ENCODE results near the gene C1QTNF3.

C1QTNF3 gene

DNA sequence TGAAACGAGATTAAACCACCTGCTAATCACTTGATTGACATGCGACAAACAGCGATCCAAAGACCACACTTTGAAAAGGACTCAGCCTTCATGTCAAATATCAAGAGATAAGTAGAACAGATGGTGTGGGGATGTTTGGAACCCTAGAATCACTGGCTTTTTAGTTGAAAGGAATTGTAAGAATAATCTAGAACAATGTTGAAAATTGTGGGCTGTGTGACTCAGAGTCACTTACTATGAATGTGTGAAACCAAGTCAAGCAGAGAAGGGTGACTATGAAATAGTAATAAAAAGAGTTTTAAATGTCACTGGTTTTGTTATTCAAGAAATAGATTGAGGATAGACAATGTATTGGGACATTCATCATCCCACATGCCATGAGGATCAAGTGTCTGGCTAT lies 14.1 kb upstream of the C1QTNF3 start:
- ChIA-PET POLR2A (no interaction called here), CTCF (no interaction called here)
- DNase-seq (ENCODE audit: low read depth, low spot score): no peak
- TF ChIP-seq, protein P1, sequence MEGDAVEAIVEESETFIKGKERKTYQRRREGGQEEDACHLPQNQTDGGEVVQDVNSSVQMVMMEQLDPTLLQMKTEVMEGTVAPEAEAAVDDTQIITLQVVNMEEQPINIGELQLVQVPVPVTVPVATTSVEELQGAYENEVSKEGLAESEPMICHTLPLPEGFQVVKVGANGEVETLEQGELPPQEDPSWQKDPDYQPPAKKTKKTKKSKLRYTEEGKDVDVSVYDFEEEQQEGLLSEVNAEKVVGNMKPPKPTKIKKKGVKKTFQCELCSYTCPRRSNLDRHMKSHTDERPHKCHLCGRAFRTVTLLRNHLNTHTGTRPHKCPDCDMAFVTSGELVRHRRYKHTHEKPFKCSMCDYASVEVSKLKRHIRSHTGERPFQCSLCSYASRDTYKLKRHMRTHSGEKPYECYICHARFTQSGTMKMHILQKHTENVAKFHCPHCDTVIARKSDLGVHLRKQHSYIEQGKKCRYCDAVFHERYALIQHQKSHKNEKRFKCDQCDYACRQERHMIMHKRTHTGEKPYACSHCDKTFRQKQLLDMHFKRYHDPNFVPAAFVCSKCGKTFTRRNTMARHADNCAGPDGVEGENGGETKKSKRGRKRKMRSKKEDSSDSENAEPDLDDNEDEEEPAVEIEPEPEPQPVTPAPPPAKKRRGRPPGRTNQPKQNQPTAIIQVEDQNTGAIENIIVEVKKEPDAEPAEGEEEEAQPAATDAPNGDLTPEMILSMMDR (IDR thresholded peaks at IDR 0.05; ENCODE audit: insufficient read depth, low read length, missing control alignments): no peak
- H3K4me3 ChIP-seq (ENCODE audit: low read depth, low read length): no peak overlapping the region

DNA sequence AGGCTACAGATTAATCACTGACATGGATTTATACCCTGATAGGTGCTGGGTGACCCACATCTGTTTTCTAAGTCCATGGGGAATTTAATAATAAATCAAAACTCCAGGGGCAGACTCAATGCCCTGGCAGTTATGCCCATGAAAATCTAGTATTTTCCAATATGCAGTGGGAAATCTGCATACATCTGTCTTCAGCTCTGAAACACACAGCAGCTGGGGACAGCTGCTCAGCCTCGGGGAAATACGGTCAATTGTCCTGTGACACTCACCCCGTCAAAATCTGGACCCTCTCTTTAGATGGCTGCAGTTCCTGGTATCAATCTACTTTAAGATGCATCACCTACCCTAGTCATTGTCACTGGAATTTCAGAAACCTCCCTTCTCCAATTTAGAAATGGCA lies 12.7 kb upstream of the C1QTNF3 start:
- ChIA-PET CTCF (no interaction called here), POLR2A (no interaction called here)
- no peak for DNase-seq (ENCODE audit: low read depth, low spot score)
- H3K4me3 ChIP-seq (ENCODE audit: low read depth, low read length): no peak overlapping the region
- TF ChIP-seq, protein P1 (IDR thresholded peaks at IDR 0.05; ENCODE audit: insufficient read depth, low read length, missing control alignments): no peak

DNA sequence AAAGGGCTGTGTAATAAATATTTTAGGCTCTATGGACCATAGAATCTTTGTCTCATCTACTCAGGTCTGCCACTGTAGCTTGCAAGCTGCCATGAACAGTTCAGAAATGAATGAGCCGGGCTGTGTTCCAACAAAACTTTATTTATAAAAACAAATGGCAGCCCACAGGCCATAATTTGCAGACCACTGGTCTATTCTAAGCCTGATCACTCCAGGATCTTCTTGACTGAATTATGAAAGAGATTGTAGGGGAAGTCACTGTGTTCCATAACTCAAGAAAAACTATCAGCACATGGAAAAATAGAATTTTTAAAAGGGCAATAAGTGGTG lies 11.4 kb upstream of the C1QTNF3 start:
- CTCF ChIA-PET: interaction anchor here (0.8 to 2.4 kb wide), 3 partner anchors 10 to 57 kb away, joined by 3 to 9 read pairs (median 4); no protein-coding TSS in a partner anchor
- DNase-seq (ENCODE audit: low read depth, low spot score): no peak
- POLR2A ChIA-PET: no interaction called here
- no peak overlapping the region for H3K4me3 ChIP-seq (ENCODE audit: low read depth, low read length)
- TF ChIP-seq, protein P1 (IDR thresholded peaks at IDR 0.05; ENCODE audit: insufficient read depth, low read length, missing control alignments): no peak

DNA sequence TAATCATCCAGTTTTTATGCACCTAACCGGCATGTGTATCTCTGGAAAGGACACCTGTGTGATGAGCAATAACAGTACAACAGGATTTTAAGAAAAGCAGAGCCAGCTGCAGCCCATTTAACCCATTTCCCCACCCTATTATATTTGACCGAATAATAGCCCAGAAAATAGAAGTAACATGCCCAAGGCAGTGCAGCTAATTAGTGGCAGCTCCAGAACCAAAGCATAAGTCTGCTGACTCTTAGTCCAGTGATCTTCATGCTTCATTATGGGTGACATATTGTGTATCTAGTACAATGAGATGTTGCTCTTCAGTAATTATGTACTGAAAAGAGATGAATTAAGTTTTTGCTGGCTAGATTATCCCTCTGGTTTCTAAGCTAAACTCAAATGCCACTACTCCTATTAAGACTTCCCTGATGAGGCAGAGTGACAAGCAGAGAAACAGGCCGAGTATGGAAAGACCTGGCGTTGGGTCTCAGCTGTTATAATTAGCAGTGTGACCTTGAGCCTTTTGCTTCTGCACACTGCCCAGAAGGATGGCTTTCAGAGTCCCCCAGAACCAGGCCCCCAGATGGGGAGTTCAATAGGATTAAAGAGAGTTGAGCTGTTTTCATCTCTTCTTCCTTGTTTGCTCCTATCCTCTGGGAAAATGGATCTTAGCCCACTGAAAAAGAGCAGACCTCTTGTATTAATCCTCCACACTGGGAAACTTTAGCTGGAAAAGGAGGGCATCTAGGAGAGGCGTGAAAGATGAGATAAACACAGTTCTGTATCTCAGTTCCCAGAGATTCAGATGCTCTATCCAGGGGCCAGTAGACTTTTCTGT lies 10.8 kb upstream of the C1QTNF3 start:
- no peak for DNase-seq (ENCODE audit: low read depth, low spot score)
- TF ChIP-seq, protein P1 (IDR thresholded peaks at IDR 0.05; ENCODE audit: insufficient read depth, low read length, missing control alignments): no peak
- no peak overlapping the region for H3K4me3 ChIP-seq (ENCODE audit: low read depth, low read length)
- POLR2A ChIA-PET: interaction anchor here (1.5 kb wide), 1 partner anchor 46 kb away, joined by 5 read pairs; the partner anchor contains the start of gene AMACR
- CTCF ChIA-PET: interaction anchor here (0.8 to 2.4 kb wide), 3 partner anchors 9 to 56 kb away, joined by 3 to 9 read pairs (median 4); no protein-coding TSS in a partner anchor

DNA sequence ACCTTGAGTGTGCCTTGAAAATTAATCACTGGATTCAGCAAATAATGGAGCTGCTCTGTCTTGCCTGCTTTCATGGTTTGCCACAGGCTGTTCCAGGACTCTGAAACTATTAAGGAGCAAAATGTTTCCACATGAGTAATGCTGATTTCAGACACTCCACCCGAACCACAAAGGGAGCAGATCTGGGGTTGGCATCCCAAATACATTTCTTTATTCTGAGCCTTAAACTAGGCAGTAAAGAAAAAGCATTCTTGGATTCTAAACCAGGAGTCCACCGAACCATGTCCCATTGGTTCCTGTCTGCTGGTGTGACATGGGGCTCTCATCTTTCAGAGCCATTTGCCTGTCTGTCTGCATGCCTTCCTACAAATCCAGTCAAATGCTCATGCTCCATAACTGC lies 10.1 kb upstream of the C1QTNF3 start:
- CTCF ChIA-PET: interaction anchor here (1.6 to 2.4 kb wide), 2 partner anchors 11 to 55 kb away, joined by 4 to 9 read pairs; no protein-coding TSS in a partner anchor
- no peak overlapping the region for H3K4me3 ChIP-seq (ENCODE audit: low read depth, low read length)
- peak; percentile 74 for DNase-seq (ENCODE audit: low read depth, low spot score)
- TF ChIP-seq, protein P1 (IDR thresholded peaks at IDR 0.05; ENCODE audit: insufficient read depth, low read length, missing control alignments): no peak
- POLR2A ChIA-PET: interaction anchor here (1.5 kb wide), 1 partner anchor 45 kb away, joined by 5 read pairs; the partner anchor contains the start of gene AMACR

DNA sequence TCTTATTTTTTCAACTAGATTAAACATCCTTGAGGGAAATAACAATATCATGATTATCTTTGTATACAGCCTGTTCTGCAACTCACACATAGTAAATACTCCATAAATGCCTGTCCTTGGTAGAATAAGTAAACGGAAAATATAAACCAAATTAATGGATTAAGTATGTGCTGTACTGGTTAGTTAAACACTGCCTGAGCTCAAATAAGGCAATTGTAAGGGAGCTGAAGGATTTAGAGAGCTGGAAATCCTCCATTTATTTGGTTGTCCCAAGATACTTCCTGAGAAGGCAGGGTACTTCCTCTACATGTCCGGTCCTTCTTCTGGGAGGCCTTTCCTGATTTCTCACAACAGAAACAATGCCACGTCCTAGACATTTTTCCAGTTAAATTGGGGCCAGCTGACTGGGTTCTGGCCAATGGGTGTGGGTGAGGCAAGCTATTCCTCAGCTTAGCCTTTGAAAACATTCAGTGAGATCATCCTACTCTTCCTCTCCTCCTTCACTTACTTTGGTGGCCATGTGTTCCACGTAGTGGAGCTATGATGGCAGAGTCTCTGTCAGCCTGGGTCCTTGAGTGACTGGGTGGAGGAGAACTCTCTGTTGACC lies 8.5 kb upstream of the C1QTNF3 start:
- ChIA-PET CTCF (no interaction called here), POLR2A (no interaction called here)
- TF ChIP-seq, protein P1 (IDR thresholded peaks at IDR 0.05; ENCODE audit: insufficient read depth, low read length, missing control alignments): no peak
- no peak for DNase-seq (ENCODE audit: low read depth, low spot score)
- no peak overlapping the region for H3K4me3 ChIP-seq (ENCODE audit: low read depth, low read length)

Data from AG04449 (cell line).